ENCODE measurements around the gene MMP19.

The MMP19 gene

GRCh38 chr12:55844961-55845360 is 2.2 kb upstream of the MMP19 start:
- H2AFZ ChIP-seq (ENCODE audit: insufficient read depth, low read length, poor library complexity): no peak overlapping the region
- no peak overlapping the region for H3K18ac ChIP-seq (ENCODE audit: low read length)
- H2BK12ac ChIP-seq (ENCODE audit: low read length): no peak overlapping the region
- no peak overlapping the region for H3K14ac ChIP-seq (ENCODE audit: low read length)
- no CpG with 5 or more reads among the region's 4 CpGs for WGBS (ENCODE audit: extremely low coverage, insufficient coverage, insufficient read length)
- H3K23ac ChIP-seq (ENCODE audit: low read length): no peak overlapping the region
- H3K36me3 ChIP-seq (ENCODE audit: control insufficient read depth in 1 of 2, insufficient read depth in 2 of 2, low read length in 2 of 2): no peaks in the 10 kb centered on the region
- no peaks in the 10 kb centered on the region for H3K9me3 ChIP-seq (ENCODE audit: insufficient read depth, low read depth, low read length)
- no peak overlapping the region for H3K27ac ChIP-seq (ENCODE audit: low read depth, low read length)
- H4K8ac ChIP-seq (ENCODE audit: low read depth, low read length): no peak overlapping the region
- no peak overlapping the region for H4K91ac ChIP-seq (ENCODE audit: low read depth, low read length)
- no peak overlapping the region for H3K4me3 ChIP-seq (ENCODE audit: low read depth, low read length)
- no peak overlapping the region for H3K4ac ChIP-seq (ENCODE audit: low read depth, low read length)
- no peak for DNase-seq
- H3K4me2 ChIP-seq (ENCODE audit: low read length): no peak overlapping the region
- H3K79me2 ChIP-seq (ENCODE audit: control insufficient read depth, insufficient read depth, low read length, poor library complexity): peaks cover 4% of the 10 kb centered on the region
- H2BK120ac ChIP-seq (ENCODE audit: insufficient read depth, low read length, poor library complexity): no peak overlapping the region
- no peak overlapping the region for H2BK5ac ChIP-seq (ENCODE audit: low read depth, low read length, poor library complexity)
- peaks cover 9% of the 10 kb centered on the region for H3K79me1 ChIP-seq (ENCODE audit: low read length)
- H3K9ac ChIP-seq (ENCODE audit: low read length): no peak overlapping the region
- H3K4me1 ChIP-seq (ENCODE audit: control insufficient read depth in 1 of 2, insufficient read depth in 2 of 2, low read length in 2 of 2): peaks cover 15 to 21% of the 10 kb centered on the region in 2 experiments
- H3K27me3 ChIP-seq (ENCODE audit: insufficient read depth, low read length): no peaks in the 10 kb centered on the region
- H2AK5ac ChIP-seq (ENCODE audit: low read length): no peak overlapping the region
- no peak overlapping the region for H4K12ac ChIP-seq (ENCODE audit: low read depth, low read length)

GRCh38 chr12:55843431-55843830 is 695 bp upstream of the MMP19 start:
- no peak for DNase-seq

GRCh38 chr12:55840581-55841351 is 2.0 kb downstream of the MMP19 start:
- H3K27ac ChIP-seq (ENCODE audit: low read depth, low read length): no peak overlapping the region
- DNase-seq: peak in 1 of 2 donors; percentile 39
- H3K18ac ChIP-seq (ENCODE audit: low read length): no peak overlapping the region
- H3K4me1 ChIP-seq (ENCODE audit: control insufficient read depth in 1 of 2, insufficient read depth in 2 of 2, low read length in 2 of 2): peaks cover 19 to 20% of the 10 kb centered on the region in 2 experiments
- H4K8ac ChIP-seq (ENCODE audit: low read depth, low read length): no peak overlapping the region
- no peak overlapping the region for H2BK120ac ChIP-seq (ENCODE audit: insufficient read depth, low read length, poor library complexity)
- H3K79me1 ChIP-seq (ENCODE audit: low read length): peaks cover 9% of the 10 kb centered on the region
- H3K14ac ChIP-seq (ENCODE audit: low read length): no peak overlapping the region
- H3K4me3 ChIP-seq (ENCODE audit: low read depth, low read length): no peak overlapping the region
- WGBS (ENCODE audit: extremely low coverage, insufficient coverage, insufficient read length): no CpG with 5 or more reads among the region's 11 CpGs
- no peak overlapping the region for H3K4me2 ChIP-seq (ENCODE audit: low read length)
- H3K79me2 ChIP-seq (ENCODE audit: control insufficient read depth, insufficient read depth, low read length, poor library complexity): peaks cover 4% of the 10 kb centered on the region
- no peak overlapping the region for H2AK5ac ChIP-seq (ENCODE audit: low read length)
- H3K27me3 ChIP-seq (ENCODE audit: insufficient read depth, low read length): no peaks in the 10 kb centered on the region
- peak overlapping the region; percentile 25 for H4K91ac ChIP-seq (ENCODE audit: low read depth, low read length)
- H2AFZ ChIP-seq (ENCODE audit: insufficient read depth, low read length, poor library complexity): no peak overlapping the region
- H2BK12ac ChIP-seq (ENCODE audit: low read length): peak overlapping the region; percentile 21
- no peak overlapping the region for H2BK5ac ChIP-seq (ENCODE audit: low read depth, low read length, poor library complexity)
- H4K12ac ChIP-seq (ENCODE audit: low read depth, low read length): no peak overlapping the region
- peaks cover 0 to 2% of the 10 kb centered on the region in 2 experiments for H3K36me3 ChIP-seq (ENCODE audit: control insufficient read depth in 1 of 2, insufficient read depth in 2 of 2, low read length in 2 of 2)
- H3K23ac ChIP-seq (ENCODE audit: low read length): no peak overlapping the region
- H3K4ac ChIP-seq (ENCODE audit: low read depth, low read length): no peak overlapping the region
- no peak overlapping the region for H3K9ac ChIP-seq (ENCODE audit: low read length)
- H3K9me3 ChIP-seq (ENCODE audit: insufficient read depth, low read depth, low read length): no peaks in the 10 kb centered on the region

More at GRCh38 chr12:55843431-55843830, 695 bp upstream of the MMP19 start:
- peak overlapping the region; percentile 46 for H3K18ac ChIP-seq (ENCODE audit: low read length)
- H3K27ac ChIP-seq (ENCODE audit: low read depth, low read length): no peak overlapping the region
- H4K8ac ChIP-seq (ENCODE audit: low read depth, low read length): no peak overlapping the region
- H2BK120ac ChIP-seq (ENCODE audit: insufficient read depth, low read length, poor library complexity): no peak overlapping the region
- peaks cover 4% of the 10 kb centered on the region for H3K79me2 ChIP-seq (ENCODE audit: control insufficient read depth, insufficient read depth, low read length, poor library complexity)
- H3K4me2 ChIP-seq (ENCODE audit: low read length): no peak overlapping the region
- no peak overlapping the region for H4K12ac ChIP-seq (ENCODE audit: low read depth, low read length)
- H3K79me1 ChIP-seq (ENCODE audit: low read length): peaks cover 9% of the 10 kb centered on the region
- H2AK5ac ChIP-seq (ENCODE audit: low read length): no peak overlapping the region
- no peak overlapping the region for H3K4ac ChIP-seq (ENCODE audit: low read depth, low read length)
- peaks cover 19 to 24% of the 10 kb centered on the region in 2 experiments for H3K4me1 ChIP-seq (ENCODE audit: control insufficient read depth in 1 of 2, insufficient read depth in 2 of 2, low read length in 2 of 2)
- no peaks in the 10 kb centered on the region for H3K9me3 ChIP-seq (ENCODE audit: insufficient read depth, low read depth, low read length)
- H2AFZ ChIP-seq (ENCODE audit: insufficient read depth, low read length, poor library complexity): peak overlapping the region; percentile 25
- H2BK12ac ChIP-seq (ENCODE audit: low read length): peak overlapping the region; percentile 92
- peak overlapping the region; percentile 59 for H4K91ac ChIP-seq (ENCODE audit: low read depth, low read length)
- H3K27me3 ChIP-seq (ENCODE audit: insufficient read depth, low read length): no peaks in the 10 kb centered on the region
- H3K36me3 ChIP-seq (ENCODE audit: control insufficient read depth in 1 of 2, insufficient read depth in 2 of 2, low read length in 2 of 2): peaks cover 0 to under 1% of the 10 kb centered on the region in 2 experiments
- no peak overlapping the region for H3K23ac ChIP-seq (ENCODE audit: low read length)
- no peak overlapping the region for H3K14ac ChIP-seq (ENCODE audit: low read length)
- H2BK5ac ChIP-seq (ENCODE audit: low read depth, low read length, poor library complexity): no peak overlapping the region
- H3K4me3 ChIP-seq (ENCODE audit: low read depth, low read length): no peak overlapping the region
- H3K9ac ChIP-seq (ENCODE audit: low read length): no peak overlapping the region
- no CpG with 5 or more reads among the region's 4 CpGs for WGBS (ENCODE audit: extremely low coverage, insufficient coverage, insufficient read length)

- H3K27me3 ChIP-seq (ENCODE audit: insufficient read depth, low read length): no peaks in the 10 kb centered on the region
- no peak overlapping the region for H4K91ac ChIP-seq (ENCODE audit: low read depth, low read length)
Measured at GRCh38 chr12:55839345-55840140, 3.2 kb downstream of the MMP19 start.

More at GRCh38 chr12:55839345-55840140, 3.2 kb downstream of the MMP19 start:
- Histone ChIP-seq H3K4ac (ENCODE audit: low read depth, low read length) (no peak overlapping the region), H2BK12ac (ENCODE audit: low read length) (no peak overlapping the region), H3K9ac (ENCODE audit: low read length) (no peak overlapping the region), H2AK5ac (ENCODE audit: low read length) (no peak overlapping the region), H3K79me2 (ENCODE audit: control insufficient read depth, insufficient read depth, low read length, poor library complexity) (peaks cover 4% of the 10 kb centered on the region), H3K79me1 (ENCODE audit: low read length) (peaks cover 9% of the 10 kb centered on the region), H2AFZ (ENCODE audit: insufficient read depth, low read length, poor library complexity) (no peak overlapping the region), H2BK5ac (ENCODE audit: low read depth, low read length, poor library complexity) (no peak overlapping the region), H3K14ac (ENCODE audit: low read length) (no peak overlapping the region), H4K12ac (ENCODE audit: low read depth, low read length) (no peak overlapping the region), H3K18ac (ENCODE audit: low read length) (no peak overlapping the region), H3K27ac (ENCODE audit: low read depth, low read length) (no peak overlapping the region), H4K8ac (ENCODE audit: low read depth, low read length) (no peak overlapping the region), H3K23ac (ENCODE audit: low read length) (no peak overlapping the region), H3K36me3 (ENCODE audit: control insufficient read depth in 1 of 2, insufficient read depth in 2 of 2, low read length in 2 of 2) (peaks cover 0 to 2% of the 10 kb centered on the region in 2 experiments), H3K4me1 (ENCODE audit: control insufficient read depth in 1 of 2, insufficient read depth in 2 of 2, low read length in 2 of 2) (peaks cover 19 to 20% of the 10 kb centered on the region in 2 experiments), H2BK120ac (ENCODE audit: insufficient read depth, low read length, poor library complexity) (no peak overlapping the region), H3K9me3 (ENCODE audit: insufficient read depth, low read depth, low read length) (no peaks in the 10 kb centered on the region), H3K4me2 (ENCODE audit: low read length) (no peak overlapping the region), H3K4me3 (ENCODE audit: low read depth, low read length) (no peak overlapping the region)
- DNase-seq: peak; percentile 97
- no CpG with 5 or more reads among the region's 11 CpGs for WGBS (ENCODE audit: extremely low coverage, insufficient coverage, insufficient read length)
